ENCODE data around the gene FIG4. TPM values are rescaled to one million over a fixed set of nuclear protein-coding genes. Genes with fewer than 3 reads are reported as not detected.

FIG4 gene
- polyA plus RNA-seq, 2 of the 4 experiments (the other 2 are of a cell fraction) = 6.2 to 11.2 TPM

DNA sequence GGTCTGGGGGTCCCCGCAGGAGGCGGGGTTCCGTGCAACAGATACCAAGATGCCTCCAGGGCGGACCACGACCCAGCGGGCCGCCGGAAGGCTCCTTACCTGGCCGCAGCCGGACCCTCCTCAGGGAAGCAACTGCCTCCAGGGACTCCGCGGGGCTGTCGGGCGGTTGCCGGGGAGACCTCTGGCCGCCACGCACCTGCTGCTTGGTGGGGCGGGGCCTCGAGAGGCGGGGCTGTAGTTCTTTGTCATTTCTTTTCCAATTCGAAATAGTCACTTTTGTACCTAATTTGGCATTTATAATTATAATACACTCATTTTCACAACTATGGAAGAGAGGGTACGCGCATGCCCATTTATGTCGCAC, 741 bp upstream of the FIG4 start:
- ATAC-seq (peak; percentile 57 to 61; a peak in 5 of 6 replicates), DNase-seq (ENCODE audit: low read depth in 1 of 2, low spot score in 1 of 2) (peak; percentile 4 to 14), FAIRE-seq (no peak)
- TF ChIP-seq E2F6 (IDR thresholded peaks at IDR 0.05; ENCODE audit: borderline replicate concordance, low read depth) (no peak), ZFP36 (IDR thresholded peaks at IDR 0.05; ENCODE audit: borderline replicate concordance, partially characterized antibody) (no peak), FOXS1 (CRISPR knock-in tag; IDR thresholded peaks at IDR 0.05) (no peak), PHF8 (IDR thresholded peaks at IDR 0.05; ENCODE audit: borderline replicate concordance, low read depth) (no peak), NR3C1 (IDR thresholded peaks at IDR 0.05) (no peak), FOSB (CRISPR knock-in tag; IDR thresholded peaks at IDR 0.05) (no peak), TFCP2L1 (CRISPR knock-in tag; IDR thresholded peaks at IDR 0.05) (no peak), CHD2 (IDR thresholded peaks at IDR 0.05; ENCODE audit: low read length, partially characterized antibody) (no peak), KDM1A (IDR thresholded peaks at IDR 0.05; ENCODE audit: low read depth) (no peak)
- TF ChIP-seq, protein P1, sequence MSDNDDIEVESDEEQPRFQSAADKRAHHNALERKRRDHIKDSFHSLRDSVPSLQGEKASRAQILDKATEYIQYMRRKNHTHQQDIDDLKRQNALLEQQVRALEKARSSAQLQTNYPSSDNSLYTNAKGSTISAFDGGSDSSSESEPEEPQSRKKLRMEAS (IDR thresholded peaks at IDR 0.05) = no peak
- WGBS (ENCODE audit: missing lambda C conversion rate) = 3% methylated on average over 11 of the region's 24 CpGs
- POLR2A ChIA-PET = interaction anchor here (0.6 kb wide), 1 partner anchor 204 kb away, joined by 7 read pairs; no protein-coding TSS in a partner anchor
- Histone ChIP-seq H3K27ac (peak overlapping the region; percentile 80 to 86), H3K4me3 (peak overlapping the region; percentile 99), H3K4me1 (0 out of 3 replicates have a peak, but pooled peaks cover 8% of the 10 kb centered on the region), H3K9me3 (no peaks in the 10 kb centered on the region), H3K4me2 (peak overlapping the region; percentile 95)
- CTCF ChIA-PET = interaction anchor here (2.3 kb wide), 1 partner anchor 11 kb away, joined by 5 read pairs; no protein-coding TSS in a partner anchor

DNA sequence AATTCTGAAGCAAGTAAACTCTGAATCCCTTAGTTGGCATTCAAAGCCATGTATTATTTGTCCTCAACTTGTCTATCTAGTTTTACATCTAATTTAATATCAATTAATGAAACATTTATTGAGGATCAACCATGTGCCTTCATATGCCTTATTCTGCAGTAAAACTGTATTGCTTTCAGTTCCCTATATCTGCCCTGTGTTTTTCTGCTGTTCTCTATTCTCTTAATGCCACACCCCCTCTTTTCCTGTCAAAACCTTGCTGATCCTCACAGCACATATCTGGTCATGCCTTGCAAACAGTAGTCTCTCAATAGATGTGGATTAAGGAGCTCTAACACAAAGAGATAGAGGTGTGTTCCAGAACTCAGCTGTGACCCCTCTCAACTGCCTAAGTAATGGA, 2.0 kb downstream of the FIG4 start:
- Histone ChIP-seq H3K27ac (no peak overlapping the region), H3K4me3 (no peak overlapping the region), H3K4me1 (0 out of 3 replicates have a peak, but pooled peaks cover 8% of the 10 kb centered on the region), H3K9me3 (no peaks in the 10 kb centered on the region), H3K4me2 (no peak overlapping the region)
- ChIA-PET CTCF (interaction anchor here (0.9 to 4.3 kb wide), 4 partner anchors 11 to 360 kb away, joined by 3 to 22 read pairs (median 4); no protein-coding TSS in a partner anchor), POLR2A (no interaction called here)
- ATAC-seq (no peak), DNase-seq (ENCODE audit: low read depth in 1 of 2, low spot score in 1 of 2) (no peak), FAIRE-seq (no peak)
- TF ChIP-seq KDM1A (IDR thresholded peaks at IDR 0.05; ENCODE audit: low read depth) (no peak), TP53 (CRISPR knock-in tag; IDR thresholded peaks at IDR 0.05) (no peak), NR3C1 (IDR thresholded peaks at IDR 0.05) (no peak), CBX8 (IDR thresholded peaks at IDR 0.05) (no peak), HOXB5 (CRISPR knock-in tag; IDR thresholded peaks at IDR 0.05) (no peak), TFCP2L1 (CRISPR knock-in tag; IDR thresholded peaks at IDR 0.05) (no peak), SREBF2 (IDR thresholded peaks at IDR 0.05) (no peak), HDAC2 (IDR thresholded peaks at IDR 0.05) (no peak), RFX5 (IDR thresholded peaks at IDR 0.05) (no peak), EP300 (IDR thresholded peaks at IDR 0.05) (no peak), RAD21 (conservative IDR thresholded peaks at IDR 0.05 in 1 of 2, IDR thresholded peaks at IDR 0.05 in 1 of 2) (no peak)
- TF ChIP-seq, protein P2, sequence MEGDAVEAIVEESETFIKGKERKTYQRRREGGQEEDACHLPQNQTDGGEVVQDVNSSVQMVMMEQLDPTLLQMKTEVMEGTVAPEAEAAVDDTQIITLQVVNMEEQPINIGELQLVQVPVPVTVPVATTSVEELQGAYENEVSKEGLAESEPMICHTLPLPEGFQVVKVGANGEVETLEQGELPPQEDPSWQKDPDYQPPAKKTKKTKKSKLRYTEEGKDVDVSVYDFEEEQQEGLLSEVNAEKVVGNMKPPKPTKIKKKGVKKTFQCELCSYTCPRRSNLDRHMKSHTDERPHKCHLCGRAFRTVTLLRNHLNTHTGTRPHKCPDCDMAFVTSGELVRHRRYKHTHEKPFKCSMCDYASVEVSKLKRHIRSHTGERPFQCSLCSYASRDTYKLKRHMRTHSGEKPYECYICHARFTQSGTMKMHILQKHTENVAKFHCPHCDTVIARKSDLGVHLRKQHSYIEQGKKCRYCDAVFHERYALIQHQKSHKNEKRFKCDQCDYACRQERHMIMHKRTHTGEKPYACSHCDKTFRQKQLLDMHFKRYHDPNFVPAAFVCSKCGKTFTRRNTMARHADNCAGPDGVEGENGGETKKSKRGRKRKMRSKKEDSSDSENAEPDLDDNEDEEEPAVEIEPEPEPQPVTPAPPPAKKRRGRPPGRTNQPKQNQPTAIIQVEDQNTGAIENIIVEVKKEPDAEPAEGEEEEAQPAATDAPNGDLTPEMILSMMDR (IDR thresholded peaks at IDR 0.05) = no peak

GRCh38 chr6:109695468-109695867, 4.4 kb downstream of the FIG4 start:
- POLR2A ChIA-PET = no interaction called here

More at GRCh38 chr6:109695468-109695867, 4.4 kb downstream of the FIG4 start:
- ATAC-seq (no peak), DNase-seq (ENCODE audit: low read depth in 1 of 2, low spot score in 1 of 2) (peak in 1 of 2 experiments; percentile 24), FAIRE-seq (no peak)
- Histone ChIP-seq H3K4me3 (no peak overlapping the region), H3K27ac (no peak overlapping the region), H3K4me1 (0 out of 3 replicates have a peak, but pooled peaks cover 3% of the 10 kb centered on the region), H3K9me3 (no peaks in the 10 kb centered on the region), H3K4me2 (no peak overlapping the region)
- WGBS (ENCODE audit: missing lambda C conversion rate) = 70% methylated on average over 4 of the region's 4 CpGs
- CTCF ChIA-PET = interaction anchor here (2.5 to 4.3 kb wide), 2 partner anchors 9 to 344 kb away, joined by 11 to 22 read pairs; no protein-coding TSS in a partner anchor
- TF ChIP-seq, protein P3, sequence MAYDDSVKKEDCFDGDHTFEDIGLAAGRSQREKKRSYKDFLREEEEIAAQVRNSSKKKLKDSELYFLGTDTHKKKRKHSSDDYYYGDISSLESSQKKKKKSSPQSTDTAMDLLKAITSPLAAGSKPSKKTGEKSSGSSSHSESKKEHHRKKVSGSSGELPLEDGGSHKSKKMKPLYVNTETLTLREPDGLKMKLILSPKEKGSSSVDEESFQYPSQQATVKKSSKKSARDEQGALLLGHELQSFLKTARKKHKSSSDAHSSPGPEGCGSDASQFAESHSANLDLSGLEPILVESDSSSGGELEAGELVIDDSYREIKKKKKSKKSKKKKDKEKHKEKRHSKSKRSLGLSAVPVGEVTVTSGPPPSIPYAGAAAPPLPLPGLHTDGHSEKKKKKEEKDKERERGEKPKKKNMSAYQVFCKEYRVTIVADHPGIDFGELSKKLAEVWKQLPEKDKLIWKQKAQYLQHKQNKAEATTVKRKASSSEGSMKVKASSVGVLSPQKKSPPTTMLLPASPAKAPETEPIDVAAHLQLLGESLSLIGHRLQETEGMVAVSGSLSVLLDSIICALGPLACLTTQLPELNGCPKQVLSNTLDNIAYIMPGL (CRISPR knock-in tag; IDR thresholded peaks at IDR 0.05; ENCODE audit: borderline replicate concordance) = no peak
- TF ChIP-seq, protein P4, sequence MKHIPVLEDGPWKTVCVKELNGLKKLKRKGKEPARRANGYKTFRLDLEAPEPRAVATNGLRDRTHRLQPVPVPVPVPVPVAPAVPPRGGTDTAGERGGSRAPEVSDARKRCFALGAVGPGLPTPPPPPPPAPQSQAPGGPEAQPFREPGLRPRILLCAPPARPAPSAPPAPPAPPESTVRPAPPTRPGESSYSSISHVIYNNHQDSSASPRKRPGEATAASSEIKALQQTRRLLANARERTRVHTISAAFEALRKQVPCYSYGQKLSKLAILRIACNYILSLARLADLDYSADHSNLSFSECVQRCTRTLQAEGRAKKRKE (CRISPR knock-in tag; IDR thresholded peaks at IDR 0.05; ENCODE audit: low read depth) = no peak
- TF ChIP-seq, protein P1 (IDR thresholded peaks at IDR 0.05) = no peak
- no peak for TF ChIP-seq EHMT2 (IDR thresholded peaks at IDR 0.05; ENCODE audit: low read depth)
- no peak for TF ChIP-seq HOXA7 (CRISPR knock-in tag; IDR thresholded peaks at IDR 0.05)
- TF ChIP-seq TFCP2L1 (CRISPR knock-in tag; IDR thresholded peaks at IDR 0.05) = no peak
- no peak for TF ChIP-seq BHLHE40 (IDR thresholded peaks at IDR 0.05; ENCODE audit: low read depth, low read length)
- TF ChIP-seq PHF8 (IDR thresholded peaks at IDR 0.05; ENCODE audit: borderline replicate concordance, low read depth) = no peak
- no peak for TF ChIP-seq CBX8 (IDR thresholded peaks at IDR 0.05)
- TF ChIP-seq RAD21 (conservative IDR thresholded peaks at IDR 0.05 in 1 of 2, IDR thresholded peaks at IDR 0.05 in 1 of 2) = no peak
- no peak for TF ChIP-seq MYC (IDR thresholded peaks at IDR 0.05; ENCODE audit: borderline replicate concordance, low read length)

All from A549 (cell line).